ENCODE results near the gene SMDT1.
"Not testable (repeated sequence)": the region's sequence is repeated elsewhere in the genome, so short reads cannot be mapped to it uniquely, and the experiment has no call there.

Gene SMDT1

DNA sequence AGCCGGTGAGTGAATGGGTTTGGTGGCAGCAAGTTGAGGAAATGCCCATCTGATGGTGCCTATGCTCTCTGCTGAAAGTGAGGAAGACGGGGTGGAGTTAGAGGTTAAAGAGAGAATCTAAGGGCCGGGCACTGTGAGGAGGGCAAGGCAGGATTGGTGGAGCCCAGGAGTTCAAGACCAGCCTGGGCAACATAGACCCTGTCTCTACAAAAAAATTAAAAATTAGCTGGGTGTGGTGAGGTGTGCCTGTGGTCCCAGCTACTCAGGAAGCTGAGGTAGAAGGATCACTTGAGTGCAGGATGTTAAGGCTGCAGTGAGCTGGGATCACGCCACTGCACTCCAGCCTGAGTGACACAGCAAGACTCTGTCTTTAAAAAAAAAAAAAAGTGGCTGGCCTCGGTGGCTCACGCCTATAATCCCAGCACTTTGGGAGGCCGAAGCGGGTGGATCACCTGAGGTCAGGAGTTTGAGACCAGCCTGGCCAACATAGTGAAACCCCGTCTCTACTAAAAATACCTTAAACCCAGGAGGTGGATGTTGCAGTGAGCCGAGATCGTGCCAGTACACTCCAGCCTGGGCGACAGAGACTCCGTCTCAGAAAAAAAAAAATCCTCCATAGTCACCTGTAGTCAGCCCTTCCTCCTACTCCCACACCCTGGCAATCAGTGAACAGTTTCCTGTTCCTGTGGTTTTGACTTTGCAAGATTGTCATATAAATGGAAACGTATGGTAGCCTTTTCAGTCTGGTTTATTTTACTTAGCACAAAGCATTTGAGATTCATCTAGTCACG lies 40.9 kb downstream of the SMDT1 start:
- H3K79me1 ChIP-seq (ENCODE audit: low read length); H2BK5ac ChIP-seq (ENCODE audit: low read length); H2AK5ac ChIP-seq (ENCODE audit: low read length); H3K9ac ChIP-seq (ENCODE audit: low read length); H3K4me1 ChIP-seq (ENCODE audit: control insufficient read depth, low read depth, low read length); H3K18ac ChIP-seq (ENCODE audit: low read length); H4K5ac ChIP-seq (ENCODE audit: low read length); H3K23ac ChIP-seq (ENCODE audit: low read length); H3K4me2 ChIP-seq (ENCODE audit: low read length); H3K79me2 ChIP-seq (ENCODE audit: control insufficient read depth, insufficient read depth, low read length); H3K4ac ChIP-seq (ENCODE audit: low read depth, low read length); H3K36me3 ChIP-seq (ENCODE audit: control insufficient read depth, insufficient read depth, low read length); DNase-seq; H4K8ac ChIP-seq (ENCODE audit: low read depth, low read length); H3K4me3 ChIP-seq (ENCODE audit: low read length); H3K27ac ChIP-seq (ENCODE audit: low read depth, low read length); H3K27me3 ChIP-seq (ENCODE audit: insufficient read depth, low read length, poor library complexity); H2BK15ac ChIP-seq (replicated peaks; ENCODE audit: low read depth); H2BK120ac ChIP-seq (ENCODE audit: low read depth, low read length); H3K56ac ChIP-seq (ENCODE audit: low read length): not testable (repeated sequence)
- WGBS (ENCODE audit: extremely low coverage, insufficient coverage, low lambda C conversion rate): no CpG with 5 or more reads among the region's 15 CpGs

GRCh38 chr22:42123529-42123928 lies 44.0 kb downstream of the SMDT1 start:
- WGBS (ENCODE audit: extremely low coverage, insufficient coverage, low lambda C conversion rate): no CpG with 5 or more reads among the region's 4 CpGs
- not testable (repeated sequence) for H3K36me3 ChIP-seq (ENCODE audit: control insufficient read depth, insufficient read depth, low read length); H3K18ac ChIP-seq (ENCODE audit: low read length); H2BK5ac ChIP-seq (ENCODE audit: low read length); H3K27me3 ChIP-seq (ENCODE audit: insufficient read depth, low read length, poor library complexity); H3K4ac ChIP-seq (ENCODE audit: low read depth, low read length); H3K23ac ChIP-seq (ENCODE audit: low read length); DNase-seq; H4K8ac ChIP-seq (ENCODE audit: low read depth, low read length); H2BK15ac ChIP-seq (replicated peaks; ENCODE audit: low read depth); H3K4me3 ChIP-seq (ENCODE audit: low read length); H3K4me1 ChIP-seq (ENCODE audit: control insufficient read depth, low read depth, low read length); H3K9ac ChIP-seq (ENCODE audit: low read length); H2AK5ac ChIP-seq (ENCODE audit: low read length); H3K56ac ChIP-seq (ENCODE audit: low read length); H4K5ac ChIP-seq (ENCODE audit: low read length); H3K79me1 ChIP-seq (ENCODE audit: low read length); H2BK120ac ChIP-seq (ENCODE audit: low read depth, low read length); H3K4me2 ChIP-seq (ENCODE audit: low read length); H3K27ac ChIP-seq (ENCODE audit: low read depth, low read length); H3K79me2 ChIP-seq (ENCODE audit: control insufficient read depth, insufficient read depth, low read length)

DNA sequence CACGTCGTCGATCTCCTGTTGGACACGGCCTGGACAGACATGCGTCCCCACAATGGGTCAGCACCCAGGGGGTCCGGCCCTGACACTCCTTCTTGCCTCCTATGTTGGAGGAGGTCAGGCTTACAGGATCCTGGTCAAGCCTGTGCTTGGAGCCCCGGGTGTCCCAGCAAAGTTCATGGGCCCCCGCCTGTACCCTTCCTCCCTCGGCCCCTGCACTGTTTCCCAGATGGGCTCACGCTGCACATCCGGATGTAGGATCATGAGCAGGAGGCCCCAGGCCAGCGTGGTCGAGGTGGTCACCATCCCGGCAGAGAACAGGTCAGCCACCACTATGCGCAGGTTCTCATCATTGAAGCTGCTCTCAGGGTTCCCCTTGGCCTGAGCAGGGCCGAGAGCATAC lies 48.1 kb downstream of the SMDT1 start:
- H2AK5ac ChIP-seq (ENCODE audit: low read length): no peak overlapping the region
- WGBS (ENCODE audit: extremely low coverage, insufficient coverage, low lambda C conversion rate): no CpG with 5 or more reads among the region's 16 CpGs

GRCh38 chr22:42128007-42128406 lies 48.5 kb downstream of the SMDT1 start:
- not testable (repeated sequence) for H3K4ac ChIP-seq (ENCODE audit: low read depth, low read length); H3K79me2 ChIP-seq (ENCODE audit: control insufficient read depth, insufficient read depth, low read length); H3K23ac ChIP-seq (ENCODE audit: low read length); H3K4me2 ChIP-seq (ENCODE audit: low read length); H3K79me1 ChIP-seq (ENCODE audit: low read length); H2BK120ac ChIP-seq (ENCODE audit: low read depth, low read length); H4K5ac ChIP-seq (ENCODE audit: low read length); H3K4me1 ChIP-seq (ENCODE audit: control insufficient read depth, low read depth, low read length); H3K18ac ChIP-seq (ENCODE audit: low read length); H2BK15ac ChIP-seq (replicated peaks; ENCODE audit: low read depth); H2BK5ac ChIP-seq (ENCODE audit: low read length); H4K8ac ChIP-seq (ENCODE audit: low read depth, low read length); H3K4me3 ChIP-seq (ENCODE audit: low read length); DNase-seq; H3K9ac ChIP-seq (ENCODE audit: low read length); H3K56ac ChIP-seq (ENCODE audit: low read length); H3K36me3 ChIP-seq (ENCODE audit: control insufficient read depth, insufficient read depth, low read length); H2AK5ac ChIP-seq (ENCODE audit: low read length); H3K27me3 ChIP-seq (ENCODE audit: insufficient read depth, low read length, poor library complexity); H3K27ac ChIP-seq (ENCODE audit: low read depth, low read length)
- no CpG with 5 or more reads among the region's 13 CpGs for WGBS (ENCODE audit: extremely low coverage, insufficient coverage, low lambda C conversion rate)

More for the DNA sequence above, 48.1 kb downstream of the SMDT1 start:
- H4K8ac ChIP-seq (ENCODE audit: low read depth, low read length): no peak overlapping the region
- H4K5ac ChIP-seq (ENCODE audit: low read length): no peak overlapping the region
- no peaks in the 10 kb centered on the region for H3K79me2 ChIP-seq (ENCODE audit: control insufficient read depth, insufficient read depth, low read length)
- H3K4me1 ChIP-seq (ENCODE audit: control insufficient read depth, low read depth, low read length): no peaks in the 10 kb centered on the region
- H3K27ac ChIP-seq (ENCODE audit: low read depth, low read length): no peak overlapping the region
- no peaks in the 10 kb centered on the region for H3K36me3 ChIP-seq (ENCODE audit: control insufficient read depth, insufficient read depth, low read length)
- no peak overlapping the region for H3K4me2 ChIP-seq (ENCODE audit: low read length)
- no peak overlapping the region for H3K4ac ChIP-seq (ENCODE audit: low read depth, low read length)
- no peak overlapping the region for H2BK5ac ChIP-seq (ENCODE audit: low read length)
- no peak overlapping the region for H2BK120ac ChIP-seq (ENCODE audit: low read depth, low read length)
- H3K27me3 ChIP-seq (ENCODE audit: insufficient read depth, low read length, poor library complexity): no peaks in the 10 kb centered on the region
- DNase-seq: no peak
- H3K9ac ChIP-seq (ENCODE audit: low read length): no peak overlapping the region
- H3K56ac ChIP-seq (ENCODE audit: low read length): no peak overlapping the region
- no peak overlapping the region for H3K23ac ChIP-seq (ENCODE audit: low read length)
- no peak overlapping the region for H3K18ac ChIP-seq (ENCODE audit: low read length)
- no peak overlapping the region for H2BK15ac ChIP-seq (replicated peaks; ENCODE audit: low read depth)
- H3K79me1 ChIP-seq (ENCODE audit: low read length): no peaks in the 10 kb centered on the region
- H3K4me3 ChIP-seq (ENCODE audit: low read length): no peak overlapping the region

- H3K4me2 ChIP-seq (ENCODE audit: low read length); H2AK5ac ChIP-seq (ENCODE audit: low read length); H2BK5ac ChIP-seq (ENCODE audit: low read length); H3K18ac ChIP-seq (ENCODE audit: low read length); H3K27me3 ChIP-seq (ENCODE audit: insufficient read depth, low read length, poor library complexity); H3K79me2 ChIP-seq (ENCODE audit: control insufficient read depth, insufficient read depth, low read length); H3K27ac ChIP-seq (ENCODE audit: low read depth, low read length); H3K4me3 ChIP-seq (ENCODE audit: low read length); DNase-seq; H3K23ac ChIP-seq (ENCODE audit: low read length); H3K79me1 ChIP-seq (ENCODE audit: low read length); H3K4ac ChIP-seq (ENCODE audit: low read depth, low read length); H2BK120ac ChIP-seq (ENCODE audit: low read depth, low read length); H3K9ac ChIP-seq (ENCODE audit: low read length); H4K8ac ChIP-seq (ENCODE audit: low read depth, low read length); H2BK15ac ChIP-seq (replicated peaks; ENCODE audit: low read depth); H4K5ac ChIP-seq (ENCODE audit: low read length); H3K36me3 ChIP-seq (ENCODE audit: control insufficient read depth, insufficient read depth, low read length); H3K4me1 ChIP-seq (ENCODE audit: control insufficient read depth, low read depth, low read length); H3K56ac ChIP-seq (ENCODE audit: low read length): not testable (repeated sequence)
- WGBS (ENCODE audit: extremely low coverage, insufficient coverage, low lambda C conversion rate): no CpG with 5 or more reads among the region's 65 CpGs
Observed at GRCh38 chr22:42128776-42129694, 49.5 kb downstream of the SMDT1 start.

All from mesendoderm (in vitro differentiated cells).